Measurements from ENCODE around the gene ESYT1. TPM values are rescaled to one million over a fixed set of nuclear protein-coding genes. Genes with fewer than 3 reads are reported as not detected.

Gene ESYT1
- total and polyA plus RNA-seq, 10 of the 15 experiments (the other 5 are each of a cell fraction or from before 2014, with no cell fraction given), result 47.5 to 120 (median 87.1) TPM

DNA sequence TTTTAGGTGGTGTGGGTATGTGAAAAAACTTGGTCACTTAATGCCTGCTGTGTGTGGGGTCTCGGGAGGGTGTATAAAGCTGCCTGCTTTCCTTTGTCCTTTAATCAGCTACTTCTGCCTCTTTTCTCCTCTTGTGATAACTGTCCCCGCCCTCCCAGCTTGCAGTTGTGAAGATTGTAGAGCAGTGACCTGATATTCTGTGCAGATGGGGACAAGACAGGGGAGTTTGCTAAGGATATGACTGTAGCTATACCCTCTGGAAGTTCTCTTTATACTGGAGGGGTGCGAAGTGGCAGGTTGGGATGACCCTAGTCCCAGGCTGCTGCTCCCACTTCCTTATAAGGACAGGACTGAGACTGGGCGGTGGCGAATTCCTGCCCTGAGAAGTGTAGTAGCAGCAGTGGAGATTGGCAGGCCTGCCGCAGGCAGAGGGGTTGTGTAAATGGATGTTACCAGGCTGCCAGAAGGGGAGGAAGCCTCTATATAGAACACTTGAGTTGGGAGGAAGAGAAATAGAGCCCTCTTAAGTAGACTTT lies 30.9 kb downstream of the ESYT1 start (continued):
- TF ChIP-seq, protein P1, sequence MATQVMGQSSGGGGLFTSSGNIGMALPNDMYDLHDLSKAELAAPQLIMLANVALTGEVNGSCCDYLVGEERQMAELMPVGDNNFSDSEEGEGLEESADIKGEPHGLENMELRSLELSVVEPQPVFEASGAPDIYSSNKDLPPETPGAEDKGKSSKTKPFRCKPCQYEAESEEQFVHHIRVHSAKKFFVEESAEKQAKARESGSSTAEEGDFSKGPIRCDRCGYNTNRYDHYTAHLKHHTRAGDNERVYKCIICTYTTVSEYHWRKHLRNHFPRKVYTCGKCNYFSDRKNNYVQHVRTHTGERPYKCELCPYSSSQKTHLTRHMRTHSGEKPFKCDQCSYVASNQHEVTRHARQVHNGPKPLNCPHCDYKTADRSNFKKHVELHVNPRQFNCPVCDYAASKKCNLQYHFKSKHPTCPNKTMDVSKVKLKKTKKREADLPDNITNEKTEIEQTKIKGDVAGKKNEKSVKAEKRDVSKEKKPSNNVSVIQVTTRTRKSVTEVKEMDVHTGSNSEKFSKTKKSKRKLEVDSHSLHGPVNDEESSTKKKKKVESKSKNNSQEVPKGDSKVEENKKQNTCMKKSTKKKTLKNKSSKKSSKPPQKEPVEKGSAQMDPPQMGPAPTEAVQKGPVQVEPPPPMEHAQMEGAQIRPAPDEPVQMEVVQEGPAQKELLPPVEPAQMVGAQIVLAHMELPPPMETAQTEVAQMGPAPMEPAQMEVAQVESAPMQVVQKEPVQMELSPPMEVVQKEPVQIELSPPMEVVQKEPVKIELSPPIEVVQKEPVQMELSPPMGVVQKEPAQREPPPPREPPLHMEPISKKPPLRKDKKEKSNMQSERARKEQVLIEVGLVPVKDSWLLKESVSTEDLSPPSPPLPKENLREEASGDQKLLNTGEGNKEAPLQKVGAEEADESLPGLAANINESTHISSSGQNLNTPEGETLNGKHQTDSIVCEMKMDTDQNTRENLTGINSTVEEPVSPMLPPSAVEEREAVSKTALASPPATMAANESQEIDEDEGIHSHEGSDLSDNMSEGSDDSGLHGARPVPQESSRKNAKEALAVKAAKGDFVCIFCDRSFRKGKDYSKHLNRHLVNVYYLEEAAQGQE (IDR thresholded peaks at IDR 0.05; ENCODE audit: low read depth, low read length), result no peak
- TF ChIP-seq PAX5 (IDR thresholded peaks at IDR 0.05; ENCODE audit: borderline replicate concordance, low read depth, low read length) (no peak), NFIC (IDR thresholded peaks at IDR 0.05; ENCODE audit: low read depth, low read length) (no peak), TCF3 (IDR thresholded peaks at IDR 0.05; ENCODE audit: borderline replicate concordance, insufficient read depth, low read depth, low read length) (no peak), EP300 (IDR thresholded peaks at IDR 0.05; ENCODE audit: borderline replicate concordance in 1 of 2, control insufficient read depth in 1 of 2, low read depth in 2 of 2, low read length in 2 of 2) (no peak), ESRRA (IDR thresholded peaks at IDR 0.05; ENCODE audit: low read length) (no peak), RBBP5 (conservative IDR thresholded peaks at IDR 0.05) (no peak), MEF2A (IDR thresholded peaks at IDR 0.05; ENCODE audit: insufficient read depth, low read depth, low read length) (no peak), ZNF217 (IDR thresholded peaks at IDR 0.05) (no peak), BCL11A (IDR thresholded peaks at IDR 0.05; ENCODE audit: low read depth, low read length) (no peak), SMAD1 (IDR thresholded peaks at IDR 0.05; ENCODE audit: low read depth, partially characterized antibody) (no peak), CREB1 (IDR thresholded peaks at IDR 0.05; ENCODE audit: low read depth) (no peak), NFYA (IDR thresholded peaks at IDR 0.05; ENCODE audit: borderline replicate concordance, low read depth, low read length) (no peak), NR2F1 (conservative IDR thresholded peaks at IDR 0.05) (no peak), WRNIP1 (IDR thresholded peaks at IDR 0.05; ENCODE audit: borderline replicate concordance, low read depth, low read length) (0 out of 2 replicates have a peak, but pooled peaks have one; percentile 47), CBX3 (IDR thresholded peaks at IDR 0.05; ENCODE audit: borderline replicate concordance, low read depth) (no peak)
- TF ChIP-seq, protein P2, sequence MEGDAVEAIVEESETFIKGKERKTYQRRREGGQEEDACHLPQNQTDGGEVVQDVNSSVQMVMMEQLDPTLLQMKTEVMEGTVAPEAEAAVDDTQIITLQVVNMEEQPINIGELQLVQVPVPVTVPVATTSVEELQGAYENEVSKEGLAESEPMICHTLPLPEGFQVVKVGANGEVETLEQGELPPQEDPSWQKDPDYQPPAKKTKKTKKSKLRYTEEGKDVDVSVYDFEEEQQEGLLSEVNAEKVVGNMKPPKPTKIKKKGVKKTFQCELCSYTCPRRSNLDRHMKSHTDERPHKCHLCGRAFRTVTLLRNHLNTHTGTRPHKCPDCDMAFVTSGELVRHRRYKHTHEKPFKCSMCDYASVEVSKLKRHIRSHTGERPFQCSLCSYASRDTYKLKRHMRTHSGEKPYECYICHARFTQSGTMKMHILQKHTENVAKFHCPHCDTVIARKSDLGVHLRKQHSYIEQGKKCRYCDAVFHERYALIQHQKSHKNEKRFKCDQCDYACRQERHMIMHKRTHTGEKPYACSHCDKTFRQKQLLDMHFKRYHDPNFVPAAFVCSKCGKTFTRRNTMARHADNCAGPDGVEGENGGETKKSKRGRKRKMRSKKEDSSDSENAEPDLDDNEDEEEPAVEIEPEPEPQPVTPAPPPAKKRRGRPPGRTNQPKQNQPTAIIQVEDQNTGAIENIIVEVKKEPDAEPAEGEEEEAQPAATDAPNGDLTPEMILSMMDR (IDR thresholded peaks at IDR 0.05 in 2 of 3, conservative IDR thresholded peaks at IDR 0.05 in 1 of 3; ENCODE audit: control insufficient read depth in 2 of 3, extremely low read depth in 1 of 3, insufficient read depth in 1 of 3, low read depth in 3 of 3, low read length in 3 of 3), result no peak
- TF ChIP-seq, protein P3, sequence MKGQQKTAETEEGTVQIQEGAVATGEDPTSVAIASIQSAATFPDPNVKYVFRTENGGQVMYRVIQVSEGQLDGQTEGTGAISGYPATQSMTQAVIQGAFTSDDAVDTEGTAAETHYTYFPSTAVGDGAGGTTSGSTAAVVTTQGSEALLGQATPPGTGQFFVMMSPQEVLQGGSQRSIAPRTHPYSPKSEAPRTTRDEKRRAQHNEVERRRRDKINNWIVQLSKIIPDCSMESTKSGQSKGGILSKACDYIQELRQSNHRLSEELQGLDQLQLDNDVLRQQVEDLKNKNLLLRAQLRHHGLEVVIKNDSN (IDR thresholded peaks at IDR 0.05; ENCODE audit: borderline replicate concordance, extremely low read length, insufficient read depth, low read depth, low read length), result no peak
- TF ChIP-seq, protein P4, sequence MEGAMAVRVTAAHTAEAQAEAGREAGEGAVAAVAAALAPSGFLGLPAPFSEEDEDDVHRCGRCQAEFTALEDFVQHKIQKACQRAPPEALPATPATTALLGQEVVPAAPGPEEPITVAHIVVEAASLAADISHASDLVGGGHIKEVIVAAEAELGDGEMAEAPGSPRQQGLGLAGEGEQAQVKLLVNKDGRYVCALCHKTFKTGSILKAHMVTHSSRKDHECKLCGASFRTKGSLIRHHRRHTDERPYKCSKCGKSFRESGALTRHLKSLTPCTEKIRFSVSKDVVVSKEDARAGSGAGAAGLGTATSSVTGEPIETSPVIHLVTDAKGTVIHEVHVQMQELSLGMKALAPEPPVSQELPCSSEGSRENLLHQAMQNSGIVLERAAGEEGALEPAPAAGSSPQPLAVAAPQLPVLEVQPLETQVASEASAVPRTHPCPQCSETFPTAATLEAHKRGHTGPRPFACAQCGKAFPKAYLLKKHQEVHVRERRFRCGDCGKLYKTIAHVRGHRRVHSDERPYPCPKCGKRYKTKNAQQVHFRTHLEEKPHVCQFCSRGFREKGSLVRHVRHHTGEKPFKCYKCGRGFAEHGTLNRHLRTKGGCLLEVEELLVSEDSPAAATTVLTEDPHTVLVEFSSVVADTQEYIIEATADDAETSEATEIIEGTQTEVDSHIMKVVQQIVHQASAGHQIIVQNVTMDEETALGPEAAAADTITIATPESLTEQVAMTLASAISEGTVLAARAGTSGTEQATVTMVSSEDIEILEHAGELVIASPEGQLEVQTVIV (IDR thresholded peaks at IDR 0.05; ENCODE audit: borderline replicate concordance, partially characterized antibody), result no peak
- TF ChIP-seq, protein P5, sequence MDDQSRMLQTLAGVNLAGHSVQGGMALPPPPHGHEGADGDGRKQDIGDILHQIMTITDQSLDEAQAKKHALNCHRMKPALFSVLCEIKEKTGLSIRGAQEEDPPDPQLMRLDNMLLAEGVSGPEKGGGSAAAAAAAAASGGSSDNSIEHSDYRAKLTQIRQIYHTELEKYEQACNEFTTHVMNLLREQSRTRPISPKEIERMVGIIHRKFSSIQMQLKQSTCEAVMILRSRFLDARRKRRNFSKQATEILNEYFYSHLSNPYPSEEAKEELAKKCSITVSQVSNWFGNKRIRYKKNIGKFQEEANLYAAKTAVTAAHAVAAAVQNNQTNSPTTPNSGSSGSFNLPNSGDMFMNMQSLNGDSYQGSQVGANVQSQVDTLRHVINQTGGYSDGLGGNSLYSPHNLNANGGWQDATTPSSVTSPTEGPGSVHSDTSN (IDR thresholded peaks at IDR 0.05; ENCODE audit: insufficient replicate concordance, low read depth, low read length), result peak; percentile 22
